ENCODE data around the gene CREBRF.
"Not testable (repeated sequence)": the region's sequence is repeated elsewhere in the genome, so short reads cannot be mapped to it uniquely, and the experiment has no call there.

Gene CREBRF

GRCh38 chr5:173016598-173017046 is 39.5 kb upstream of the CREBRF start:
- no peaks in the 10 kb centered on the region for H3K27me3 ChIP-seq (ENCODE audit: low read depth, low read length)
- no peaks in the 10 kb centered on the region for H3K9me3 ChIP-seq (ENCODE audit: insufficient read depth, low read length)
- no peak overlapping the region for H3K27ac ChIP-seq (ENCODE audit: low read length)
- no peak overlapping the region for H2AFZ ChIP-seq (ENCODE audit: low read depth, low read length)
- peaks cover 19% of the 10 kb centered on the region for H3K36me3 ChIP-seq (replicated peaks; ENCODE audit: low read depth, low read length)
- TF ChIP-seq EZH2phosphoT487 (IDR thresholded peaks at IDR 0.05; ENCODE audit: low read depth) (no peak), CTCF (IDR thresholded peaks at IDR 0.05; ENCODE audit: low read depth, low read length) (no peak)
- H3K4me1 ChIP-seq (ENCODE audit: low read length), result no peaks in the 10 kb centered on the region
- no peak overlapping the region for H3K9ac ChIP-seq (ENCODE audit: low read length)
- peaks cover 66% of the 10 kb centered on the region for H4K20me1 ChIP-seq (ENCODE audit: insufficient read depth, low read length)
- H3K4me3 ChIP-seq (ENCODE audit: low read length), result no peak overlapping the region
- H3K4me2 ChIP-seq (ENCODE audit: low read length), result no peak overlapping the region
- peaks cover 93% of the 10 kb centered on the region for H3K79me2 ChIP-seq (ENCODE audit: low read length)

GRCh38 chr5:173017087-173017486 is 39.1 kb upstream of the CREBRF start:
- not testable (repeated sequence) for H3K27me3 ChIP-seq (ENCODE audit: low read depth, low read length); H3K9ac ChIP-seq (ENCODE audit: low read length); H3K27ac ChIP-seq (ENCODE audit: low read length); H3K4me3 ChIP-seq (ENCODE audit: low read length); H3K4me1 ChIP-seq (ENCODE audit: low read length); H3K4me2 ChIP-seq (ENCODE audit: low read length); H2AFZ ChIP-seq (ENCODE audit: low read depth, low read length); H3K9me3 ChIP-seq (ENCODE audit: insufficient read depth, low read length)
- Histone ChIP-seq H4K20me1 (ENCODE audit: insufficient read depth, low read length) (peaks cover 66% of the 10 kb centered on the region), H3K36me3 (replicated peaks; ENCODE audit: low read depth, low read length) (peaks cover 19% of the 10 kb centered on the region), H3K79me2 (ENCODE audit: low read length) (peaks cover 92% of the 10 kb centered on the region)

- H3K9me3 ChIP-seq (ENCODE audit: insufficient read depth, low read length), result no peaks in the 10 kb centered on the region
- no peaks in the 10 kb centered on the region for H3K4me1 ChIP-seq (ENCODE audit: low read length)
- H2AFZ ChIP-seq (ENCODE audit: low read depth, low read length), result no peak overlapping the region
- no peak overlapping the region for H3K4me2 ChIP-seq (ENCODE audit: low read length)
- no peaks in the 10 kb centered on the region for H3K27me3 ChIP-seq (ENCODE audit: low read depth, low read length)
- H3K27ac ChIP-seq (ENCODE audit: low read length), result no peak overlapping the region
- no peak overlapping the region for H3K4me3 ChIP-seq (ENCODE audit: low read length)
- peaks cover 60% of the 10 kb centered on the region for H4K20me1 ChIP-seq (ENCODE audit: insufficient read depth, low read length)
- TF ChIP-seq EZH2phosphoT487 (IDR thresholded peaks at IDR 0.05; ENCODE audit: low read depth) (no peak), CTCF (IDR thresholded peaks at IDR 0.05; ENCODE audit: low read depth, low read length) (no peak)
- H3K79me2 ChIP-seq (ENCODE audit: low read length), result peaks cover 91% of the 10 kb centered on the region
- no peak overlapping the region for H3K9ac ChIP-seq (ENCODE audit: low read length)
- H3K36me3 ChIP-seq (replicated peaks; ENCODE audit: low read depth, low read length), result peaks cover 20% of the 10 kb centered on the region
These were observed 37.8 kb upstream of the CREBRF start for GRCh38 chr5:173018358-173018757.

GRCh38 chr5:173020154-173020581 is 36.0 kb upstream of the CREBRF start:
- no peak for TF ChIP-seq EZH2phosphoT487 (IDR thresholded peaks at IDR 0.05; ENCODE audit: low read depth)
- no peak for TF ChIP-seq CTCF (IDR thresholded peaks at IDR 0.05; ENCODE audit: low read depth, low read length)
- H3K4me1 ChIP-seq (ENCODE audit: low read length), result no peaks in the 10 kb centered on the region
- no peak overlapping the region for H3K27ac ChIP-seq (ENCODE audit: low read length)
- H3K9ac ChIP-seq (ENCODE audit: low read length), result no peak overlapping the region
- H3K36me3 ChIP-seq (replicated peaks; ENCODE audit: low read depth, low read length), result peaks cover 23% of the 10 kb centered on the region
- peaks cover 88% of the 10 kb centered on the region for H3K79me2 ChIP-seq (ENCODE audit: low read length)
- H2AFZ ChIP-seq (ENCODE audit: low read depth, low read length), result no peak overlapping the region
- no peak overlapping the region for H3K4me2 ChIP-seq (ENCODE audit: low read length)
- H3K27me3 ChIP-seq (ENCODE audit: low read depth, low read length), result no peaks in the 10 kb centered on the region
- H3K9me3 ChIP-seq (ENCODE audit: insufficient read depth, low read length), result no peaks in the 10 kb centered on the region
- H3K4me3 ChIP-seq (ENCODE audit: low read length), result no peak overlapping the region
- peaks cover 44% of the 10 kb centered on the region for H4K20me1 ChIP-seq (ENCODE audit: insufficient read depth, low read length)

GRCh38 chr5:173020643-173021042 is 35.5 kb upstream of the CREBRF start:
- Histone ChIP-seq H3K9me3 (ENCODE audit: insufficient read depth, low read length) (no peaks in the 10 kb centered on the region), H3K27ac (ENCODE audit: low read length) (no peak overlapping the region), H3K4me2 (ENCODE audit: low read length) (no peak overlapping the region), H3K4me3 (ENCODE audit: low read length) (no peak overlapping the region), H3K4me1 (ENCODE audit: low read length) (no peaks in the 10 kb centered on the region), H2AFZ (ENCODE audit: low read depth, low read length) (no peak overlapping the region), H3K27me3 (ENCODE audit: low read depth, low read length) (no peaks in the 10 kb centered on the region), H4K20me1 (ENCODE audit: insufficient read depth, low read length) (peaks cover 41% of the 10 kb centered on the region), H3K9ac (ENCODE audit: low read length) (no peak overlapping the region), H3K79me2 (ENCODE audit: low read length) (peaks cover 87% of the 10 kb centered on the region), H3K36me3 (replicated peaks; ENCODE audit: low read depth, low read length) (peaks cover 23% of the 10 kb centered on the region)
- TF ChIP-seq CTCF (IDR thresholded peaks at IDR 0.05; ENCODE audit: low read depth, low read length) (no peak), EZH2phosphoT487 (IDR thresholded peaks at IDR 0.05; ENCODE audit: low read depth) (no peak)

All from OCI-LY3 (cell line).